Measurements from ENCODE around the gene MYBPH.

Gene MYBPH

GRCh38 chr1:203169770-203170520 is 5.7 kb downstream of the MYBPH start:
- Histone ChIP-seq H3K9me3 (ENCODE audit: control insufficient read depth, low read length) (no peaks in the 10 kb centered on the region), H3K4me3 (ENCODE audit: low read length) (no peak overlapping the region), H3K27me3 (replicated peaks; ENCODE audit: control insufficient read depth, insufficient read depth, low read length) (no peaks in the 10 kb centered on the region), H3K9ac (ENCODE audit: low read length) (no peak overlapping the region), H3K4me1 (ENCODE audit: control insufficient read depth, insufficient read depth, low read length) (no peaks in the 10 kb centered on the region), H3K36me3 (ENCODE audit: control insufficient read depth, insufficient read depth, low read length, severe bottlenecking) (no peaks in the 10 kb centered on the region)
- no peak for DNase-seq (ENCODE audit: low read depth)

- Histone ChIP-seq H3K9ac (ENCODE audit: low read length) (no peak overlapping the region), H3K27me3 (replicated peaks; ENCODE audit: control insufficient read depth, insufficient read depth, low read length) (no peaks in the 10 kb centered on the region), H3K4me1 (ENCODE audit: control insufficient read depth, insufficient read depth, low read length) (no peaks in the 10 kb centered on the region), H3K4me3 (ENCODE audit: low read length) (no peak overlapping the region), H3K9me3 (ENCODE audit: control insufficient read depth, low read length) (no peaks in the 10 kb centered on the region), H3K36me3 (ENCODE audit: control insufficient read depth, insufficient read depth, low read length, severe bottlenecking) (no peaks in the 10 kb centered on the region)
- no peak for DNase-seq (ENCODE audit: low read depth)
Observed at GRCh38 chr1:203168991-203169390, 6.6 kb downstream of the MYBPH start.

GRCh38 chr1:203168256-203168786 is 7.3 kb downstream of the MYBPH start:
- Histone ChIP-seq H3K9me3 (ENCODE audit: control insufficient read depth, low read length) (no peaks in the 10 kb centered on the region), H3K36me3 (ENCODE audit: control insufficient read depth, insufficient read depth, low read length, severe bottlenecking) (no peaks in the 10 kb centered on the region), H3K4me3 (ENCODE audit: low read length) (no peak overlapping the region), H3K9ac (ENCODE audit: low read length) (no peak overlapping the region), H3K27me3 (replicated peaks; ENCODE audit: control insufficient read depth, insufficient read depth, low read length) (no peaks in the 10 kb centered on the region), H3K4me1 (ENCODE audit: control insufficient read depth, insufficient read depth, low read length) (no peaks in the 10 kb centered on the region)
- no peak for DNase-seq (ENCODE audit: low read depth)

- H3K27me3 ChIP-seq (replicated peaks; ENCODE audit: control insufficient read depth, insufficient read depth, low read length): no peaks in the 10 kb centered on the region
- no peak for DNase-seq (ENCODE audit: low read depth)
- H3K4me3 ChIP-seq (ENCODE audit: low read length): no peak overlapping the region
- H3K9me3 ChIP-seq (ENCODE audit: control insufficient read depth, low read length): no peaks in the 10 kb centered on the region
- H3K36me3 ChIP-seq (ENCODE audit: control insufficient read depth, insufficient read depth, low read length, severe bottlenecking): no peaks in the 10 kb centered on the region
- H3K4me1 ChIP-seq (ENCODE audit: control insufficient read depth, insufficient read depth, low read length): no peaks in the 10 kb centered on the region
- no peak overlapping the region for H3K9ac ChIP-seq (ENCODE audit: low read length)
Observed at GRCh38 chr1:203167913-203168200, 7.8 kb downstream of the MYBPH start.

- H3K36me3 ChIP-seq (ENCODE audit: control insufficient read depth, insufficient read depth, low read length, severe bottlenecking): no peaks in the 10 kb centered on the region
- no peak overlapping the region for H3K9ac ChIP-seq (ENCODE audit: low read length)
- no peak for DNase-seq (ENCODE audit: low read depth)
Observed at GRCh38 chr1:203167026-203167912, 8.4 kb downstream of the MYBPH start.

GRCh38 chr1:203166192-203166940 is 9.3 kb downstream of the MYBPH start:
- DNase-seq (ENCODE audit: low read depth): no peak
- Histone ChIP-seq H3K9me3 (ENCODE audit: control insufficient read depth, low read length) (no peaks in the 10 kb centered on the region), H3K9ac (ENCODE audit: low read length) (no peak overlapping the region), H3K4me3 (ENCODE audit: low read length) (no peak overlapping the region), H3K27me3 (replicated peaks; ENCODE audit: control insufficient read depth, insufficient read depth, low read length) (no peaks in the 10 kb centered on the region), H3K4me1 (ENCODE audit: control insufficient read depth, insufficient read depth, low read length) (no peaks in the 10 kb centered on the region), H3K36me3 (ENCODE audit: control insufficient read depth, insufficient read depth, low read length, severe bottlenecking) (no peaks in the 10 kb centered on the region)

More at GRCh38 chr1:203167026-203167912, 8.4 kb downstream of the MYBPH start:
- H3K9me3 ChIP-seq (ENCODE audit: control insufficient read depth, low read length): no peaks in the 10 kb centered on the region
- no peaks in the 10 kb centered on the region for H3K27me3 ChIP-seq (replicated peaks; ENCODE audit: control insufficient read depth, insufficient read depth, low read length)
- no peaks in the 10 kb centered on the region for H3K4me1 ChIP-seq (ENCODE audit: control insufficient read depth, insufficient read depth, low read length)
- no peak overlapping the region for H3K4me3 ChIP-seq (ENCODE audit: low read length)

- H3K36me3 ChIP-seq (ENCODE audit: control insufficient read depth, insufficient read depth, low read length, severe bottlenecking): no peaks in the 10 kb centered on the region
- H3K9ac ChIP-seq (ENCODE audit: low read length): no peak overlapping the region
- no peaks in the 10 kb centered on the region for H3K4me1 ChIP-seq (ENCODE audit: control insufficient read depth, insufficient read depth, low read length)
- no peak for DNase-seq (ENCODE audit: low read depth)
- H3K9me3 ChIP-seq (ENCODE audit: control insufficient read depth, low read length): no peaks in the 10 kb centered on the region
- no peak overlapping the region for H3K4me3 ChIP-seq (ENCODE audit: low read length)
- H3K27me3 ChIP-seq (replicated peaks; ENCODE audit: control insufficient read depth, insufficient read depth, low read length): no peaks in the 10 kb centered on the region
Observed at GRCh38 chr1:203165800-203166161, 9.8 kb downstream of the MYBPH start.

- H3K4me1 ChIP-seq (ENCODE audit: control insufficient read depth, insufficient read depth, low read length): no peaks in the 10 kb centered on the region
- no peak overlapping the region for H3K9ac ChIP-seq (ENCODE audit: low read length)
- no peak overlapping the region for H3K4me3 ChIP-seq (ENCODE audit: low read length)
- DNase-seq (ENCODE audit: low read depth): no peak
- H3K36me3 ChIP-seq (ENCODE audit: control insufficient read depth, insufficient read depth, low read length, severe bottlenecking): no peaks in the 10 kb centered on the region
- H3K27me3 ChIP-seq (replicated peaks; ENCODE audit: control insufficient read depth, insufficient read depth, low read length): no peaks in the 10 kb centered on the region
- no peaks in the 10 kb centered on the region for H3K9me3 ChIP-seq (ENCODE audit: control insufficient read depth, low read length)
Observed at GRCh38 chr1:203165101-203165799, 10.4 kb downstream of the MYBPH start.

GRCh38 chr1:203163891-203164635 is 11.6 kb downstream of the MYBPH start:
- H3K9ac ChIP-seq (ENCODE audit: low read length): no peak overlapping the region
- peaks cover 3% of the 10 kb centered on the region for H3K9me3 ChIP-seq (ENCODE audit: control insufficient read depth, low read length)
- no peaks in the 10 kb centered on the region for H3K27me3 ChIP-seq (replicated peaks; ENCODE audit: control insufficient read depth, insufficient read depth, low read length)
- H3K4me1 ChIP-seq (ENCODE audit: control insufficient read depth, insufficient read depth, low read length): no peaks in the 10 kb centered on the region
- H3K36me3 ChIP-seq (ENCODE audit: control insufficient read depth, insufficient read depth, low read length, severe bottlenecking): no peaks in the 10 kb centered on the region
- H3K4me3 ChIP-seq (ENCODE audit: low read length): no peak overlapping the region
- DNase-seq (ENCODE audit: low read depth): no peak

GRCh38 chr1:203162403-203162802 is 13.2 kb downstream of the MYBPH start:
- no peak overlapping the region for H3K4me3 ChIP-seq (ENCODE audit: low read length)
- H3K27me3 ChIP-seq (replicated peaks; ENCODE audit: control insufficient read depth, insufficient read depth, low read length): no peaks in the 10 kb centered on the region
- no peak for DNase-seq (ENCODE audit: low read depth)
- H3K9ac ChIP-seq (ENCODE audit: low read length): no peak overlapping the region
- no peaks in the 10 kb centered on the region for H3K4me1 ChIP-seq (ENCODE audit: control insufficient read depth, insufficient read depth, low read length)
- no peaks in the 10 kb centered on the region for H3K36me3 ChIP-seq (ENCODE audit: control insufficient read depth, insufficient read depth, low read length, severe bottlenecking)
- H3K9me3 ChIP-seq (ENCODE audit: control insufficient read depth, low read length): peaks cover 15% of the 10 kb centered on the region
